HCT116 (cell line): ENCODE measurements around the gene APOL4. TPM values are rescaled to one million over a fixed set of nuclear protein-coding genes. Genes with fewer than 3 reads are reported as not detected.
A peak's percentile ranks its signal among the peaks of the same experiment; 100 is the strongest.

Experiments
- ATAC-seq: fragments of 200-7000 bp; cut with Tn5 transposase; 2 replicates; pipeline ENCODE4 v1.9.1; 2020; ENCODE audit warnings: mild to moderate bottlenecking, moderate library complexity
- BruUV-seq: library from RNA; stranded (reverse); fragments of 400-500 nt; replicated peaks from 2 replicates; lab custom pipeline; 2021; lab: Mats Ljungman, UMichigan
- CTCF ChIA-PET: fragments of 300-600 bp; sonication (Branson Sonifier 250); formaldehyde crosslinking; loops from one replicate; lab custom pipeline; 2021; ENCODE audit warnings: antibody characterized with exemption; lab: Charles Lee
- POLR2A ChIA-PET: fragments of 300-600, 350-600 bp; sonication (Branson Sonifier 250); formaldehyde crosslinking; loops from one replicate; lab custom pipeline; 2021; ENCODE audit warnings: antibody characterized with exemption; lab: Charles Lee
- RAD21 ChIA-PET, 2 experiments: fragments of 300-600 bp; sonication (Branson Sonifier 250); formaldehyde crosslinking; loops; one replicate each; lab custom pipeline; 2023; ENCODE audit warnings: low total read pairs in 2 of 2; ENCODE audit not compliant: uncharacterized antibody in 2 of 2, unreplicated experiment in 2 of 2, low non-redundant PET in 1 of 2; lab: Charles Lee
- DNase-seq: peaks from one replicate; pipeline ENCODE4 v3.0.0-alpha.2; 2010; ENCODE audit warnings: low read depth, low spot score
- H2AFZ ChIP-seq: fragments of 200-600 bp; shearing (Covaris generic), sonication (generic); 2 replicates; pipeline ENCODE4 v1.6.1; 2017; ENCODE audit warnings: low read depth, mixed run types, mixed read lengths, antibody characterized with exemption, low read length; ENCODE audit not compliant: poor library complexity, severe bottlenecking
- H3K27ac ChIP-seq: 2 replicates; pipeline ENCODE4 v1.5.1; 2012; ENCODE audit warnings: low read depth, low read length
- H3K27me3 ChIP-seq: fragments of 200-600 bp; sonication (generic); 2 replicates; pipeline ENCODE4 v1.6.1; 2016; ENCODE audit warnings: mixed run types, low read length, mixed read lengths; ENCODE audit not compliant: insufficient read depth
- H3K36me3 ChIP-seq, 2 experiments: fragments of 200-500 bp in 1 of 2; fragments of 200-600 bp in 1 of 2; sonication (Bioruptor generic) in 1 of 2; sonication (generic) in 1 of 2; 2 replicates each; pipeline versions ENCODE4 v1.5.1 to v1.6.1; 2014 to 2016; ENCODE audit warnings: low read length in 2 of 2, inconsistent platforms in 1 of 2, mixed read lengths in 1 of 2, mixed run types in 1 of 2; ENCODE audit not compliant: insufficient read depth in 2 of 2, control insufficient read depth in 1 of 2
- H3K4me1 ChIP-seq, 2 experiments: fragments of 200-600 bp in 1 of 2; sonication (generic) in 1 of 2; 2 replicates each; pipeline versions ENCODE4 v1.5.1 to v1.6.1; 2012 to 2017; ENCODE audit warnings: low read length in 2 of 2, inconsistent platforms in 1 of 2, mild to moderate bottlenecking in 1 of 2, mixed read lengths in 1 of 2, mixed run types in 1 of 2, moderate library complexity in 1 of 2; ENCODE audit not compliant: insufficient read depth in 2 of 2, control insufficient read depth in 1 of 2
- H3K4me2 ChIP-seq: fragments of 200-600 bp; sonication (generic); 2 replicates; pipeline ENCODE4 v1.6.1; 2017; ENCODE audit warnings: mixed run types, low read length, mixed read lengths
- H3K4me3 ChIP-seq, 2 experiments: fragments of 200-600 bp in 1 of 2; sonication (generic) in 1 of 2; replicated peaks in 1 of 2; 2 replicates each; pipeline ENCODE4 v1.5.1; 2011 to 2016; ENCODE audit warnings: low read length in 2 of 2, control low read depth in 1 of 2, low read depth in 1 of 2, mild to moderate bottlenecking in 1 of 2, mixed read lengths in 1 of 2, mixed run types in 1 of 2
- H3K79me2 ChIP-seq: fragments of 200-600 bp; sonication (generic); 2 replicates; pipeline ENCODE4 v1.6.1; 2017; ENCODE audit warnings: mild to moderate bottlenecking, mixed run types, low read length, moderate library complexity, mixed read lengths; ENCODE audit not compliant: insufficient read depth
- H3K9ac ChIP-seq: fragments of 200-600 bp; sonication (generic); 2 replicates; pipeline ENCODE4 v1.6.1; 2016; ENCODE audit warnings: low read length, mixed read lengths
- H3K9me2 ChIP-seq: fragments of 200-600 bp; sonication (generic), shearing (Covaris generic); 2 replicates; pipeline ENCODE4 v1.6.1; 2017; ENCODE audit warnings: mixed run types, mild to moderate bottlenecking, moderate library complexity; ENCODE audit not compliant: insufficient read depth
- H3K9me3 ChIP-seq, 2 experiments: fragments of 200-500 bp in 1 of 2; fragments of 200-600 bp in 1 of 2; sonication (Bioruptor generic) in 1 of 2; sonication (generic) in 1 of 2; 2 replicates each; pipeline ENCODE4 v1.6.1; 2014 to 2017; ENCODE audit warnings: low read length in 2 of 2, mixed read lengths in 2 of 2, inconsistent platforms in 1 of 2, low read depth in 1 of 2, mild to moderate bottlenecking in 1 of 2, mixed run types in 1 of 2, moderate library complexity in 1 of 2; ENCODE audit not compliant: control insufficient read depth in 1 of 2, insufficient read depth in 1 of 2
- H4K20me1 ChIP-seq: fragments of 200-600 bp; sonication (generic), shearing (Covaris generic); 2 replicates; pipeline ENCODE4 v1.6.1; 2017; ENCODE audit warnings: mixed run types, mild to moderate bottlenecking, moderate library complexity; ENCODE audit not compliant: insufficient read depth
- ELF1 ChIP-seq: IDR thresholded peaks from 2 replicates; pipeline ENCODE4 v1.6.1; 2012; ENCODE audit warnings: low read depth, borderline replicate concordance
- RAD21 ChIP-seq: IDR thresholded peaks from 2 replicates; pipeline ENCODE4 v1.6.1; 2012; ENCODE audit warnings: low read depth, mild to moderate bottlenecking
- YY1 ChIP-seq: IDR thresholded peaks from 2 replicates; pipeline ENCODE4 v1.6.1; 2011; ENCODE audit warnings: low read length, low read depth, moderate library complexity, mild to moderate bottlenecking; ENCODE audit not compliant: insufficient replicate concordance; ENCODE audit errors: extremely low read depth
- intact Hi-C: fragments of 100-400 bp; cut with micrococcal nuclease; formaldehyde crosslinking; loops from 2 replicates; pipeline ENCODE4 v1.10.0; 2022
- total RNA-seq: library from RNA; stranded (reverse); gene quantifications from one replicate; pipeline ENCODE4 v1.2.1, GENCODE V29; 2021; ENCODE audit not compliant: unreplicated experiment
- TF ChIP-seq, protein P1 (sequence below), 3 experiments: fragments of 200-600 bp in 1 of 3; sonication (generic) in 1 of 3; IDR thresholded peaks in 2 of 3; conservative IDR thresholded peaks in 1 of 3; 2 replicates each; pipeline ENCODE4 v1.5.1; 2012 to 2017; ENCODE audit warnings: low read depth in 2 of 3, low read length in 2 of 3, antibody characterized with exemption in 1 of 3, borderline replicate concordance in 1 of 3, control low read depth in 1 of 3, mild to moderate bottlenecking in 1 of 3, mixed read lengths in 1 of 3, mixed run types in 1 of 3, moderate library complexity in 1 of 3; ENCODE audit not compliant: insufficient read depth in 1 of 3

The APOL4 gene
- total RNA-seq, 1 experiment from 2014 or later: not detected

DNA sequence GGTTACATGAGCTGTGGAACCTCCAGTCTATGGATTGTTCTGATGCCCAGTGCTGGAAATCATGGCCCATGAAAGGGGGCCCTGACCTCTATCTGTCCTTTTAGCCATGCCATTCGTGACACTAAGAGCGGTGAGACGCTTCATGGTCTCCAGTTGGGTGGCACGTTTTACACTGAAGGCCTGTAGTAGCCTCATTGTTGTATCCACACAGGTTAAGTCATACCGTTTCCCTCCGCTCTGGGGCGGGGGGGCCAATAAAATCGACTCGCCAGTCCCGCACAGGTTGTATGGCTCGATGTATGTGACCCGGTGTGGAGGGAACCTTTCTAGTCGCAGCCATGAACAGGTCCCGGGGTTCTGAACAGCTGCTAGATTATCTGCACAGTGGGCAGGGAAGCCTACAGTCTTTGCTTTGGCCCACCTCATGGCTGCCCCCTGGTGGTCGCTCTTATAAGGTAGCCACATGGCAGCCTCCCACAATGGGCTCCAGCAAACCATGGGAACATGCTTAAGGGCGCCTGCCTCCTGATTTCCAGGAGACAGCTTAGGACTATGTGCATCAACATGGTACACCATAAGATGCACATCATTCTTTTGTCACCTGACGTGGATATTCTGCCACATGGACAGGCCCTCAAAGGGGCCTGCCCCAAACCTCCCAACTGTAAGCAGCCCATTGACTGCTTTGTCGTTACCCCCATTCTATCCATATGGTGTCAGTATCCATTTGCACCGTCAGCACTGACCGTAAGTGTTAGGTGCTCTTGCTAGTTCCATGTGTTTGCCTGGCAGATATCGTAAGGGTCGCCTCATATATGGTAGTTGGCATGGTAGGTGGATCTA is 21.4 kb downstream of the APOL4 start:
- Histone ChIP-seq H3K9me3 (no peaks in the 10 kb centered on the region), H3K36me3 (no peaks in the 10 kb centered on the region), H3K4me1 (no peaks in the 10 kb centered on the region), H3K9ac (no peak overlapping the region), H3K9me2 (no peaks in the 10 kb centered on the region), H3K27ac (no peak overlapping the region), H4K20me1 (no peaks in the 10 kb centered on the region), H3K4me3 (no peak overlapping the region), H3K79me2 (no peaks in the 10 kb centered on the region), H3K4me2 (no peak overlapping the region), H2AFZ (peak overlapping the region; percentile 83), H3K27me3 (peaks cover 3% of the 10 kb centered on the region; the same call in 1 of the 2 replicates)
- no TSS peak for BruUV-seq
- DNase-seq (peak; percentile 42), ATAC-seq (peak; percentile 98)
- ChIA-PET CTCF (interaction anchor here (0.9 to 3.3 kb wide), 5 partner anchors 15 to 56 kb away, joined by 3 to 13 read pairs (median 5); no protein-coding TSS in a partner anchor), POLR2A (no interaction called here), RAD21 (interaction anchor here in 1 of 2 experiments (1.0 kb wide), 1 partner anchor 35 kb away, joined by 5 read pairs; no protein-coding TSS in a partner anchor)
- TF ChIP-seq RAD21 (peak; percentile 54), YY1 (peak; percentile 6), ELF1 (no peak)
- TF ChIP-seq, protein P1, sequence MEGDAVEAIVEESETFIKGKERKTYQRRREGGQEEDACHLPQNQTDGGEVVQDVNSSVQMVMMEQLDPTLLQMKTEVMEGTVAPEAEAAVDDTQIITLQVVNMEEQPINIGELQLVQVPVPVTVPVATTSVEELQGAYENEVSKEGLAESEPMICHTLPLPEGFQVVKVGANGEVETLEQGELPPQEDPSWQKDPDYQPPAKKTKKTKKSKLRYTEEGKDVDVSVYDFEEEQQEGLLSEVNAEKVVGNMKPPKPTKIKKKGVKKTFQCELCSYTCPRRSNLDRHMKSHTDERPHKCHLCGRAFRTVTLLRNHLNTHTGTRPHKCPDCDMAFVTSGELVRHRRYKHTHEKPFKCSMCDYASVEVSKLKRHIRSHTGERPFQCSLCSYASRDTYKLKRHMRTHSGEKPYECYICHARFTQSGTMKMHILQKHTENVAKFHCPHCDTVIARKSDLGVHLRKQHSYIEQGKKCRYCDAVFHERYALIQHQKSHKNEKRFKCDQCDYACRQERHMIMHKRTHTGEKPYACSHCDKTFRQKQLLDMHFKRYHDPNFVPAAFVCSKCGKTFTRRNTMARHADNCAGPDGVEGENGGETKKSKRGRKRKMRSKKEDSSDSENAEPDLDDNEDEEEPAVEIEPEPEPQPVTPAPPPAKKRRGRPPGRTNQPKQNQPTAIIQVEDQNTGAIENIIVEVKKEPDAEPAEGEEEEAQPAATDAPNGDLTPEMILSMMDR (IDR thresholded peaks at IDR 0.05 in 2 of 3, conservative IDR thresholded peaks at IDR 0.05 in 1 of 3; ENCODE audit: borderline replicate concordance in 1 of 3, insufficient read depth in 1 of 3, low read depth in 2 of 3, low read length in 2 of 3): peak; percentile 66 to 89 (median 87); a peak in 5 of 6 replicates
- intact Hi-C loops: loop anchor here (1.0 kb wide), 1 partner anchor 35 kb away; no protein-coding TSS in a partner anchor
